Activated T-helper 9 cell treated with anti-CD3 and anti-CD28 coated beads, Interleukin-2, amount 50 U/mL, for 16 hours (primary cell): Measurements from ENCODE around the gene DIRAS3.
"Not testable (repeated sequence)": the region's sequence is repeated elsewhere in the genome, so short reads cannot be mapped to it uniquely, and the experiment has no call there.

Experiments
- DNase-seq: peaks from one replicate; pipeline ENCODE4 v3.0.0-alpha.2; 2020; ENCODE audit warnings: low read depth

The DIRAS3 gene

GRCh38 chr1:68049941-68050878 is at the start of gene DIRAS3:
Gene DIRAS3, minus strand, starts transcription at chr1:68050627. Its CDS starts 3,330 bp downstream, at chr1:68047297.
- DNase-seq = no peak

- no peak for DNase-seq
These were observed 43.3 kb upstream of the DIRAS3 start for GRCh38 chr1:68093737-68094136.

DNA sequence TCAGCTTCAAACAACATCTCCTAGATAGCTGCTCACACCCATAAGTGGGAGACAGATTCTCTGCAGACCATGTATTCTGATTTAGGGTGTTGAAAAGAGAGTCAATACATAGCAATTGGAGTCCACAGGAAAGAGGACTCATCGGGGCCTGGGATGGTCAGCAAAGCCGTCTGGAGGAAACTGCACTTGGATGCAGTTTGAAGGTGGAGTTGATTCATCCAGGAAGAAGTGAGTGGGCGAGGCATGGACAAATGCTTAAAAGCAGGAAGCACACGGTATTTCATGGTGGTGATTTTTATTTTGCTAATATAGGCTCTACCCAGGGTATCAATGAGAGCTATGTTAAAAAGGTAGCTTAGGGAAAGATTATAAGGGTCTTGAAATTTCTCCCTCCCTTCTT is 36.8 kb upstream of the DIRAS3 start:
- DNase-seq = no peak

DNA sequence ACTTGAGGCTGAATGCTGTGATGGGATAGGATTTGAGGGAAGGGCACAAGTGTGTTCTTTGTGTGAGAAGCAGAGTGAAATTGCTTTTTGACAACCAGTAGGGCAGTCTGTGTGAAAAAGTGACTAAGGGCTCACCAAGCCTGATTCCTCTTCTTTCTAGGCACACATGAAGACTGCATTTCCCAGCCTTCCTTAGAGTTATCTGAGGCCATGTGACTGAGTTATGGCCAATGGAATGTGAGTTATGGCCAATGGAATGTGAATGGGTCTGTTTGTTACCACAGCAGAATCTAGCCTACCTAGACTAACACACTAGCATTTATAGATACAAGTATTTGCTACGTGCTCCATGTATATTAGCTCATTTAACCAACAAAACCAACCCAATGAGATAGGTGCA is 35.3 kb upstream of the DIRAS3 start:
- DNase-seq = no peak

GRCh38 chr1:68083686-68084085 is 33.3 kb upstream of the DIRAS3 start:
- DNase-seq = no peak

DNA sequence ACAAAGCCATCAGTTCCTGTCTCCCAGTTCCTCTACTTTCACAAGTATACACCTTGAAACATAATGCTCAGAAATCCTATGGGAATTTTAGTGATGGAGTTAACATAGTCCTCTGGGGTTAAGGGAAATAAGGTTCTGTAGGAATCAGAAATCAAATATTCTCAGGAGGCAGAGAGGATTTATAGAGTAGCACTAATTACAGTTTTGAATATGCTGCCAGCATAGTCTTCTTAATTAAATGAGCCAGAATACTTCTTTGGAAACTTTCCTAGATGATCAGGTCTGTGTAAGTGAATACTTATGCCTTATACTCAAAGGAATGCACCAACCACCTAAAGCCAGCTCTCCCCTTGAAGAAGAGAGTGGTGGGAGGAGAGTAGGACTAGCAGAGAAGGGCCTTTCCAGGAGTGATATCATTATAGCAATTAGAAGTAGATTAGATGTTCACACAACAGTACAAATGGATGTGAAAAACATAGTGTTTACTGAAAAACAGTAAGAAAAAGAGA is 31.4 kb upstream of the DIRAS3 start:
- DNase-seq = no peak

DNA sequence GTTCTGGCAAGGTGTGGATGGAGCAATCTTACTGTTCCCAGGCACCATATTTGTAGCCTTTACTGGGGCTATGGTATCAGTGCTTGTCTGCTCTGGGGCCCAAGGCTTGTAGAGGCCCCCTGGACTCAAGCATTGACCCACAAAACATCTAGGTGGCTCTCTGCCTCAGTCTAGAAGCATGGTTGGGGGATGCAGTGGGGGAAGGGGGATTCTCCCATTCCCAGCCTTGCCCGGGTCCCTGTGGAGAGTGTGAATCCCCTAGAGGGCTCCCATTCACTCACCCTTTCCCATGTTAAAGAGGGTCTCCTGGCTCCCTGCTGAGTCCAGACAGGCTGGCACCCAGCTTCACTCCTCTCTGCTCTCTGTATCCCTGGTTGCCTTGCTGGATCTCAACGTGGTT is 28.2 kb upstream of the DIRAS3 start:
- DNase-seq = no peak

DNA sequence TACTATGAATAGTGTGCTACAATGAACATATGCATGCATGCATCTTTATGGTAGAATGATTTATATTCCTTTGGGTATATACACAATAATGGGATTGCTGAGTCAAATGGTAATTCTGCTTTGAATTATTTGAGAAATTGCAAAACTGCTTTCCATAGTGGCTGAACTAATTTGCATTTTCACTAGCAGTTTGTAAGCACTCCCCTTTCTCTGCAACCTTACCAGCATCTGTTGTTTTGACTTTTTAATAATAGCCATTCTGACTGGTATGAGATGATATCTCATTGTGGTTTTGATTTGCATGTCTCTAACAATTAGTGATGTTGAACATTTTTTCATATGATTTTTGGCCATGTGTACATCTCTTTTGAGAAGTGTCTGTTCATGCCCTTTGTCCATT is 24.0 kb upstream of the DIRAS3 start:
- no peak for DNase-seq

DNA sequence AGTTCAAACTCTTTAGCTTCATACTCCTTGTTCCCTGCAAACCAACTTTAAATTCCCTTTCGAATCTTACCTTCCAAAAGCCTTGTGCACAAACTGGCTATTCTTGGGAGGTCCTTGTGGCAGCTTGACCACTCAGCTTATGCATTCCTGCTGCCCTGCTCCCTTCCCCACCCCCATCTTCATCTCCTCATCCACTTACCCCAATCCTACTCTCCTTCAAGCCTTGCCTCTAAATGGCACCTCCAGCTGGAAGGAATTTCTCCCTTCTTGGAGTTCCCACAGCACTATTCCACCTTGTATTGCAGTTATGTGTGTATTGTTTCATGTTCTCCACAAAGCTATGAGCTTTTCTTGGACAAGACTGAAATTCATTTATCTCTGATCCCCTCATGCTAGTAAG is 15.3 kb upstream of the DIRAS3 start:
- DNase-seq = no peak

DNA sequence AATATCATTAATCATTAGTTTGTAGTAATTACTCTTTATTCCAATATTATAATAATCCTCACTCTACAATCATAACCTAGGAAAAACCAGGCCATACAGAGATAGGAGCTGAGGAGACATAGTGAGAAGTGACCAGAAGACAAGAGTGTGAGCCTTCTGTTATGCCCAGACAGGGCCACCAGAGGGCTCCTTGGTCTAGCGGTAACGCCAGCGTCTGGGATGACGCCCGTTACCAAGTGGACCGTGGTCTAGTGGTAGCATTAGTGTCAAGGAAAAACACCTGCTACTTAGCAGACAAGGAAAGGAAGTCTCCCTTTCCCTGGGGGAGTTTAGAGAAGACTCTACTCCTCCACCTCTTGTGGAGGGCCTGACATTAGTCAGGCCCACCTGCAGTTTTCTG is 7.6 kb upstream of the DIRAS3 start:
- not testable (repeated sequence) for DNase-seq

GRCh38 chr1:68057564-68057963 is 7.1 kb upstream of the DIRAS3 start:
- DNase-seq = no peak

- no peak for DNase-seq
These were observed 6.6 kb upstream of the DIRAS3 start for GRCh38 chr1:68057050-68057449.

GRCh38 chr1:68051475-68051874 is 1.0 kb upstream of the DIRAS3 start:
- no peak for DNase-seq

DNA sequence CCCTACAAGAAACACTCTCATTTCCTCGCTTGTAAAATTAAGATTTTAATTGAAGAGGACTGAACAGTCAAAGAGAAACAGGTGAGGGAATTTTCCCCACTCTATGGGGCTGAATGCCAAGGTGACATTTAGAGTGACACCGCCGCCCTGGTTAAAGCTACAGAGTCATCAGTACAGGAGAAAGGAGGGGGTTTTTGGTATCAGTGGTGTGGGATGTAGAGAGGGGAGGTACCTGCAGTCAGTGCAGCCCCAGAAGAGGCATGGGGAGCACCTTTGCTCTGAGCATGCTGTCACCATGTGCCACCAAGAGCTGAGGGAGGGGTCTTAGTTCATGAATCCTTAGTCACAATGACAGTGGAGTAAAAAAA is 2.8 kb downstream of the DIRAS3 start:
- DNase-seq = no peak

DNA sequence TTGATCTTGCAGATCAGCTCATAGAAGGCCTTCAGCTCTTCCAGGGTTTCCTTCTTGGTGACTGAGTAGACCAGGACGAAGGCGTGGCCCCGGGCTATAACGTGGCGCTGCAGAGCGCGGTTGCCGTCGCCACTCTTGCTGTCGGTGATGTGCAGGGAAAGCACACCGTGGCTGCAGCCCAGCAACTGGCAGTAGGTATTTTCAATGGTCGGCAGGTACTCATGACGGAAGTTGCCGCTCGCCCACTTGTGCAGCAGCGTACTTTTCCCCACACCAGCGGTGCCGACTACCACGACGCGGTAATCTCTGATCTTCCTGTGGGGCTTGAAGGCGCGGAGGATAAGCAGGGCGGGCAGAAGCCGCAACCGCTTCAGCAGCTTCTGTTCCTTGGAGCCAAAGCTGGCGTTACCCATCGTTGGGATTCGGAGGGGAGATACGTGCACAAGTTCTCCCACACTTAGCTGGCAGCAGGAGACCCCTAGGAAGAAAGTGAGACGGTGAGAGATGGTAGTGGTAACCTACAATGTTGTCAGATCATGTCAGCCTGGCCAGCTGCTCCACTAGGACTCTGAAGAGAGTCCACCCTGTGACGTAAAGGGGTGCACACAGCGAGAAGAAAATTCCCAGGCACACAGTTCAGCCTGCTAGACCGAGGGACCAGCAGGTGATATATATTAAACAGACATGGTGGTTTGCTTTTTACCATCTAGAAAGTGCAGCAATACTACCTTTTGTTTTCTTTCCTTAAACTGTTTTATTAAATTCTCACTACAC is 3.4 kb downstream of the DIRAS3 start:
- no peak for DNase-seq

DNA sequence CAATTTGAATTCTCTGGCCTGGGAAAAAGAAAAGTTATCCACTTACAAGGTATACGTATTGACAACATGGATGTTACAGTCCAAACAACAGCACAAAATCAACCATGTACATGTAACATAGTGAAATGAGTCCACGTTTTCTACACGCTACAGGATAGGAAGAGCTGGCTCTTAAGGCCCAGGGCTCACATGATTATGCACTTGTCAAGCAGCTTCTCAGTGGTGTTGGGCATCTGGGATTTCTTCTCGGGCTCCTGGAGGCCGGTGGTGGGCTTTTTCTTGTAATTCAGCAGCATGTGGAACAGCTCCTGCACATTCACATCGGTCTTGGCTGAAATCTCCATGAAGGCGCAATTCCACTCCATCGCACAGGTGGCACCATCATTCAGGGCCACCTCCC is 4.0 kb downstream of the DIRAS3 start:
- DNase-seq = no peak

GRCh38 chr1:68045511-68046180 is 4.8 kb downstream of the DIRAS3 start:
- no peak for DNase-seq

GRCh38 chr1:68043443-68044090 is 6.9 kb downstream of the DIRAS3 start:
- DNase-seq = no peak

DNA sequence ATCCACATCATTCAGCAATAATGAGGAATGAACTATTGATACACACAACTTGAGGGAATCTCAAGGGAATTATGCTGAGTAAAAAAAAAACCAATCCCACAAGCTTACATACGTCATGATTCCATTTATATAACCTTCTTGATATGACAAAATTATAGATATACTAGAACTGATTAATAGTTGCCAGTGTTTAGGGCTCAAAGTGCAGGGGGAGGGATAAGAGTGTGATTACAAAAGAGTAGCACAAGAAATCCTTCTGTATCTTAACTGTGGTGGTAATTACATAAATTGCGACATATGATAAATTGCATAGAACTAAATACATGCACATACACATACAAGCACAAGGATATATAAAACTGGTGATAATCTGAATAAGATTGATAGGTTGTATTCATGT is 13.5 kb downstream of the DIRAS3 start:
- DNase-seq = no peak

- no peak for DNase-seq
These were observed 21.0 kb downstream of the DIRAS3 start for GRCh38 chr1:68029444-68029843.

- DNase-seq = no peak
These were observed 21.9 kb downstream of the DIRAS3 start for GRCh38 chr1:68028566-68028965.
